Activated T-helper 1 cell treated with Interleukin-2 at 50 U/mL for 16 hours (primary cell): ENCODE results near the gene ADAM33.

ENCODE experiments used
- DNase-seq: peaks from one replicate; pipeline ENCODE4 v3.0.0-alpha.2; 2020; ENCODE audit warnings: low read depth

ADAM33 gene

DNA sequence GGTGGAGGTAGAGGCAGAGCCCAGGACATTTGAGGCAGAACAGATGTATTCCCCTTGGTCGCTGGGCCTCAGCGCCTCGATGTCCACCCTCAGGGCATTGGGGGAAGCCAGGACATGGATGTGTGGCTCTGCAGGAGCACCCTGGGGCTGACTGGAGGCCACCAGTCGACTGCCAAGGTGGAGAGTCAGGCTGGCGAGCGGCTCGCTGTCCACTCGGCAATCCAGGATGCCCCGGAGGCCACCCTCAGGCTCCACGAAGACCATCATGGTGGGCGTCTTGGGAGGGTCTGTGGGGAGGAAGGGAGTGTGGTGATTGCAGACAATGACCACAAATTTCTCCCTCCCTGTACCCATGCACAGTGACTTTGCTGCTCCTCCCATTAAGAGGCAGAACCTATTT is 8.2 kb upstream of the ADAM33 start:
- DNase-seq: no peak

GRCh38 chr20:3687655-3688054 is 5.8 kb upstream of the ADAM33 start:
- no peak for DNase-seq

GRCh38 chr20:3686867-3687321 is 5.1 kb upstream of the ADAM33 start:
- DNase-seq: no peak

- DNase-seq: no peak
Observed at GRCh38 chr20:3686421-3686820, 4.6 kb upstream of the ADAM33 start.

- DNase-seq: no peak
Observed at GRCh38 chr20:3685341-3685740, 3.5 kb upstream of the ADAM33 start.

DNA sequence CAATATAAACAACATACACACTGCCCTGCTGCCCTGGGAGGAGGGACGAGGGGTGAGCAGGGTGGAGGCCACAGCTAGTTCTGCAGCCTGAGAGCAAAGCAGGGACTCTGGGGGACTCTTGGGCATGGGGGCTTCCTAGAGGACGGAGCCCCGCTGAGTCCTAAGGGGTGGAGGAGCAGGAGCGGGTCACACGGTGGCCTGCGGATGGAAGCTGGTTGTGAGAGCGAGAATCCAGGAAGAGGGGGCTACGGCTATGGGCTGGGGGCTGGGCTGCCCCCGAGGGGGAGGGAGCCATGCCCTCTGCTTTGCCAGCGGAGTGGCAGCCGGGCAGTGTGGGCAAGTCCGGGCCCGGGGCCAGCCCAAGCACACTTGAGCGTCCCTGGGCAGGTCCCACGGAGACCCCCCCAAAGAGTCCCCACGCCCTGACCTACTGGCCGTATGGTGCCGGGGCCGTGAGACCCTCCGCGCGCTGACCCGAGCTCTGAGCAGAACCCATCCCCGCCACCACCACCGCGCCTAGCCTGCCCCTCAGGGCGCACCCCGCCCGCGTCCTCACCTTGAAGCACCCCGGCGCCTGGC is 369 bp downstream of the ADAM33 start:
- DNase-seq: no peak

DNA sequence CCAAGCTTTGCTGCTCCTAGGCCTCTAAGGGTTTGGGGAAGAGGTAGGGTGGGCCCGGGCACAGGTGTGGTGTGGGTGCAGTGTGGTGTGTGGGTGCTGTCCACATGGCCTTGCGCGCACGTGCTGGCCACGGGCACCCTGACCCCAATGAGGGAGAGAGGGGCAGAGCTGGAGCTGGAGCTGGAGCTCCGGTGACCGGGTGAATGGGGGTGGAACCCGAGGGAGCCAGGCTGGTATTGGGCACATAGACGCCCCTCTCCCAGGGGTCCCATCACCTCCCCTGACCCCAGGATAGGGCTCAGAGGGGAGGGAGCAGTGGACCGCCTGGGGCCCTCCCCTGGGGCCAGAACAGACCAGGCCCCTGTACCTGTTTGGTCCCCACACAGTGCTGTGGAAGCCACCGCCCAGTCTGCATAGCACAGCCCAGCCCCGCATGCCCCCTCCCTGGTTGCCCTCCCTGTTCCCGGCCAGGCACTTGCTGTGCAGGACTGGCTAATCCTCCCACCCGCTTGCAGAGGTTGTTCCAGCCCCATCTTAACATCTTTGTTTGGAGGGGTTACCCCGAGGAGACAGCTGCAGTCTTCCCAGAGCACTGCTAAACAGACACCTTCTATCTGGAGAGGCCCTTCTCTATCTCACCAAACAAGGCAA is 984 bp downstream of the ADAM33 start:
- no peak for DNase-seq

- no peak for DNase-seq
Observed at GRCh38 chr20:3679749-3680700, 1.8 kb downstream of the ADAM33 start.

- no peak for DNase-seq
Observed at GRCh38 chr20:3678856-3679720, 2.7 kb downstream of the ADAM33 start.

- no peak for DNase-seq
Observed at GRCh38 chr20:3678198-3678597, 3.6 kb downstream of the ADAM33 start.

DNA sequence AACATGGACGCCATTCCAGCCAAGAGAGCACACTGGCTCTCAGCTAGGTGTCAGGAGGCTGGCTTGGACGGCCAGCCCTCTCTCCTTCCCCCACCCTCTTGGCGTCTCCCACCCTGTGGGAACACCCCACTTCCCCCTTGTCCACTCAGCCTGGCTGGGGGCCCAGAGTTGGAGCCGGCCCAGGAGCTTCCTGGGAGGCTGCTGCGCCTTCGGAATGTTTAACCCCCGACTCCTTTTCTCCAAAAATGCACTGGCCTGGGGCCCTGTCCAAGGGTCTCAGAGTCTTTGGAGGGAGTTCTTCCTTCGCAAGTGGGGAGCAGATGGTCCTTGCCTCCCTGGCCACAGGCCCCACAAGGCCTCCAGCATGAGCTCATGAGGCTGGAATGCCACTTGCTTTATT is 4.1 kb downstream of the ADAM33 start:
- no peak for DNase-seq

DNA sequence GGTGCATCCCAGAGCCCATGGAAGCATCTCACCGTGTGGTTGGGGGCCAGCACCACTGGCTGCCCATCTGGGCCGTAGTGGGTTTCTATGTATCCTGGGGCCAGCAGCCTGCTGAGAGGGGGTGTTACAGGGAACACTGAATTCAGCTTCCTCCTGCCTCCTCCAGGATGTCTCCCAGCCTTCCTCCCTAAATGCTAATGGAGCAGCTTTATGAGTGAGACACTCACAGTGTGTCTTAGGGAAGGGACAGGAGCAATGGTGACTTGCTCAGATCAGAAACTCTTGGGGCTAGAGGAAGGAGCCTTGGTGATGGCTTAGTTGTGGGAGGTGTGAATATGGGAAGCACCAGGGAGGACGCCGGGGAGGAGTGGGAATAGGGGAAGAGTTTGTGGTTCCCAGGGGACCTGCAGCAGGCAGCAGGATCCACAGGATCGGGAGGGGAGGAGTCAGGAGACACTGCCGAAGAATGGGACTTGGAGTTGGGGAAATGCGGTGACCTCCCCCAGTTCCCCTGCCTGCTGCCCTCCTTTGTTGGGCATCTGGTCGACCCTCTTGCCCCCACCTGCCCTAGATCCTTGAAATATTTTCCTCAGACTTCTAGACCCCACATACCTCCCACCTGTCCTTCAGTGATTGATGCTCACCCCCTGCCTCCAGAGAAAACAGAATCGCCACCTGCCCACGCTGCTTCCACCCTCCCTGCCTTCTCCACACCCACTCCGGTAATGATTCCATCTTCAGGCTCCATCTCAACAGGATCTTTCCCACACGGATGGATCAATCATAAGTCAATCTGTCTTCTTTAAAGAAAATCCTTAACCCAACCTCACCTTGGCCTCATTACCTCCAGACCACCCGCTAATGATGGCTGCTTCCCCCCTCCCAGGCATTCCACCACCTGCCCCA is 6.6 kb downstream of the ADAM33 start:
- no peak for DNase-seq

DNA sequence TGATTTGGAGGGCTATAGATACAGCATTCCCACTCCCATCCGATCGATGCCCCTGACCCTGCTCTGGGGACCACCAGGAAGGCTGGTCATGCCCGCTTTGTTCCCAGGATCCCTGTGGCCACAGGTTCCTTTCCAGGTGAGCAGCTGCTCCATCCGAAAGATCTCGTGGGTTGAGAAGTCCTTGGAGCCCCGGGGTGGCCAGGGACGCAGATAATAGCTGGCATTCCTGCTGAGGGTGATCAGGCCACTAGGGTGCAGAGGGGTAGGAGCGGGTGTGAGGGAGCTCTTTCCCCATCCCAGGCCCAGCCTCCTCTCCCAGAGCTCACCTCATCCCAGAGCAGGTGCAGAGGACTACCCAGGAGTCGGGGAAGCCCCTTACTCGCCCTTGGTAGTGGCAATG is 7.4 kb downstream of the ADAM33 start:
- no peak for DNase-seq

GRCh38 chr20:3673221-3674070 is 8.4 kb downstream of the ADAM33 start:
- no peak for DNase-seq

DNA sequence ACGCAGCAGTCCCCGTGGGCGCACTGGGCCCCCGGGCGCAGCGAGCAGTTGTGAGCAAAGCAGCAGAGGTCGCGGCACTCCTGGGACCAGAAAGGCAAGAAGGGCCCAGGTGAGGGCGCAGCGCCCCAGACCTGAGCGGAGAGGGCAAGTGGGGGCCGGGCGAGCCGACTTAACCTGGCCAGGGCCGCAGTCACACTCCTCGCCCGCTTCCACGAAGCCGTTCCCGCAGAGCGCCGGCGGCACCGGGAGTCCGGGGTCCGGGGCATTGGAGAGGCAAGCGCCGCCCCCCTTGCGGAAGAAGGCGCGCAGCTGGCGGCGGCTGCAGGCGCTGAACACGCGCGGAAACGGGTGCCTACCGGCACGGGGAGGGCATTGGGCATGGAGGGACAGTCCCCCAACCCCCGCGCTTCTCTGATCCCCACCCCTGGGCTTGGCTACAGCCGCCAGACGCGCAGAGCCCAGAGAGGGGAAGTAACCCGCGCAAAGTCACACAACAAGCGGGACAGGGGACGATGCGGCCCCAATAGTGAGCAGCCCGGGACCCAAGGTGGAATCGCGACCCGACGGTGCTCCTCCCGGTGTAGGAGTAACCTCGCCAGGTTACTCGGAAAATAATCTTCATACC is 9.2 kb downstream of the ADAM33 start:
- no peak for DNase-seq

GRCh38 chr20:3671986-3672546 is 9.7 kb downstream of the ADAM33 start:
- no peak for DNase-seq

- DNase-seq: no peak
Observed at GRCh38 chr20:3670945-3671344, 10.9 kb downstream of the ADAM33 start.

- DNase-seq: no peak
Observed at GRCh38 chr20:3670511-3670910, 11.3 kb downstream of the ADAM33 start.

- DNase-seq: no peak
Observed at GRCh38 chr20:3669710-3670367, 12.0 kb downstream of the ADAM33 start.
